A549 (cell line): ENCODE results near the gene RTN4RL1. TPM values are rescaled to one million over a fixed set of nuclear protein-coding genes. Genes with fewer than 3 reads are reported as not detected.

ENCODE experiments used
- ATAC-seq, 2 experiments: fragments of 200-7000 bp in 1 of 2; fragments of >200 bp in 1 of 2; cut with Nextera tagmentation in 1 of 2; cut with Tn5 transposase in 1 of 2; 3 replicates each; pipeline versions ENCODE4 v1.8.0 to v1.9.1; 2018 to 2020; ENCODE audit warnings: mild to moderate bottlenecking in 1 of 2, moderate library complexity in 1 of 2
- CTCF ChIA-PET: fragments of 300-600 bp; sonication (Branson Sonifier 250); formaldehyde crosslinking; extraction: SDS; loops from one replicate; lab custom pipeline; 2021; ENCODE audit warnings: antibody characterized with exemption, inconsistent platforms; lab: Yijun Ruan, JAX
- POLR2A ChIA-PET: fragments of 350-600 bp; formaldehyde crosslinking; extraction: SDS; loops from one replicate; lab custom pipeline; 2021; ENCODE audit warnings: antibody characterized with exemption, inconsistent platforms; lab: Yijun Ruan, JAX
- DNase-seq, 2 experiments: peaks; one replicate each; pipeline versions ENCODE4 v3.0.0 to v3.0.0-alpha.2; 2011 to 2016; ENCODE audit warnings: low read depth in 1 of 2, low spot score in 1 of 2
- FAIRE-seq: peaks from 2 replicates; lab custom pipeline; 2011; peaks lifted over from hg19 to GRCh38; lab: Jason Lieb, UNC
- H3K27ac ChIP-seq, 2 experiments: fragments of >200 bp; sonication (Bioruptor Twin); formaldehyde crosslinking; 3 replicates each; pipeline ENCODE4 v1.5.1; 2016 to 2017
- H3K4me1 ChIP-seq: fragments of >200 bp; sonication (Bioruptor Twin); formaldehyde crosslinking; 3 replicates; pipeline ENCODE4 v1.6.1; 2016
- H3K4me2 ChIP-seq: fragments of >200 bp; sonication (Bioruptor Twin); formaldehyde crosslinking; 3 replicates; pipeline ENCODE4 v1.6.1; 2016
- H3K4me3 ChIP-seq: fragments of >200 bp; sonication (Bioruptor Twin); formaldehyde crosslinking; 3 replicates; pipeline ENCODE4 v1.5.1; 2016
- H3K9me3 ChIP-seq: fragments of >200 bp; sonication (Bioruptor Twin); formaldehyde crosslinking; 3 replicates; pipeline ENCODE4 v1.6.1; 2016
- BHLHE40 ChIP-seq: IDR thresholded peaks from 2 replicates; pipeline ENCODE4 v1.6.1; 2012; ENCODE audit warnings: low read depth, low read length, inconsistent platforms
- CBX8 ChIP-seq: fragments of 200-600 bp; sonication (generic); IDR thresholded peaks from 2 replicates; pipeline ENCODE4 v1.6.1; 2016
- CHD4 ChIP-seq: fragments of 200-600 bp; sonication (generic); IDR thresholded peaks from 2 replicates; pipeline ENCODE4 v1.6.1; 2016; ENCODE audit warnings: antibody characterized with exemption, mild to moderate bottlenecking, borderline replicate concordance
- ESRRA ChIP-seq: fragments of 150-350 bp; IDR thresholded peaks from 2 replicates; pipeline ENCODE4 v1.6.1; 2014; ENCODE audit warnings: mild to moderate bottlenecking, low read length, borderline replicate concordance
- FOSB ChIP-seq: fragments of 250-450 bp; sonication (Bioruptor Pico); IDR thresholded peaks from 2 replicates; pipeline ENCODE4 v1.5.0; 2020; ENCODE audit warnings: mild to moderate bottlenecking, moderate library complexity
- HOXA7 ChIP-seq: fragments of 250-450 bp; sonication (Bioruptor Pico); IDR thresholded peaks from 2 replicates; pipeline ENCODE4 v1.5.0; 2020; ENCODE audit warnings: mild to moderate bottlenecking, moderate library complexity
- KDM5A ChIP-seq: fragments of 200-600 bp; sonication (generic); IDR thresholded peaks from 2 replicates; pipeline ENCODE4 v1.6.1; 2016; ENCODE audit warnings: antibody characterized with exemption, mild to moderate bottlenecking
- NR3C1 ChIP-seq: fragments of >200 bp; sonication (Bioruptor Twin); formaldehyde crosslinking; IDR thresholded peaks from 3 replicates; pipeline ENCODE4 v1.6.1; 2017
- PHF8 ChIP-seq: fragments of 200-600 bp; sonication (generic); IDR thresholded peaks from 2 replicates; pipeline ENCODE4 v1.6.1; 2016; ENCODE audit warnings: low read depth, mild to moderate bottlenecking, antibody characterized with exemption, moderate library complexity, borderline replicate concordance
- SMC3 ChIP-seq: fragments of >200 bp; sonication (Bioruptor Twin); formaldehyde crosslinking; IDR thresholded peaks from 3 replicates; pipeline ENCODE4 v1.6.1; 2018; ENCODE audit warnings: inconsistent platforms
- SREBF2 ChIP-seq: fragments of 450-650 bp; IDR thresholded peaks from 2 replicates; pipeline ENCODE4 v1.6.1; 2014; ENCODE audit warnings: mild to moderate bottlenecking, moderate library complexity
- TP53 ChIP-seq: fragments of 250-450 bp; sonication (Bioruptor Pico); IDR thresholded peaks from 2 replicates; pipeline ENCODE4 v1.5.0; 2021; ENCODE audit warnings: mild to moderate bottlenecking, moderate library complexity
- ZC3H11A ChIP-seq: fragments of 450-650 bp; IDR thresholded peaks from 2 replicates; pipeline ENCODE4 v1.6.1; 2014; ENCODE audit warnings: antibody characterized with exemption, mild to moderate bottlenecking
- ZSCAN20 ChIP-seq: fragments of 250-450 bp; sonication (Bioruptor Pico); IDR thresholded peaks from 2 replicates; pipeline ENCODE4 v1.8.0; 2022; ENCODE audit warnings: mild to moderate bottlenecking, moderate library complexity
- WGBS: methylation state at CpG from one replicate; pipeline ENCODE4 v1.1.6; 2017; ENCODE audit errors: missing lambda C conversion rate; 5-methylcytosine and 5-hydroxymethylcytosine counted together
- polyA plus RNA-seq, 4 experiments: library from polyadenylated mRNA; depleted of rRNA in 3 of 4; stranded (reverse); fragments of >200 nt; fragmentation: RNase III in 1 of 4; extraction: RNeasy Plus Mini Kit Qiagen cat#74134 plus additional on column Dnase treatment in 1 of 4; gene quantifications; 2 replicates in 3 of 4; 3 replicates in 1 of 4; pipeline ENCODE4 v1.2.3, GENCODE V29; 2011 to 2017
- TF ChIP-seq, protein P1 (sequence below): fragments of >200 bp; sonication (Bioruptor Twin); formaldehyde crosslinking; IDR thresholded peaks from 2 replicates; pipeline ENCODE4 v1.6.1; 2016
- TF ChIP-seq, protein P2 (sequence below): fragments of 200-600 bp; sonication (generic); IDR thresholded peaks from 2 replicates; pipeline ENCODE4 v1.6.1; 2016; ENCODE audit warnings: antibody characterized with exemption, mild to moderate bottlenecking, moderate library complexity
- TF ChIP-seq, protein P3 (sequence below): fragments of 250-450 bp; sonication (Bioruptor Pico); IDR thresholded peaks from 2 replicates; pipeline ENCODE4 v1.5.0; 2020; ENCODE audit warnings: low read depth, mild to moderate bottlenecking, moderate library complexity
- TF ChIP-seq, protein P4 (sequence below): fragments of 250-450 bp; sonication (Bioruptor Pico); IDR thresholded peaks from 2 replicates; pipeline ENCODE4 v1.5.0; 2021; ENCODE audit warnings: mild to moderate bottlenecking, moderate library complexity, borderline replicate concordance

Gene RTN4RL1
- polyA plus RNA-seq, 2 of the 4 experiments (the other 2 are of a cell fraction): 0.39 to 1.5 TPM

DNA sequence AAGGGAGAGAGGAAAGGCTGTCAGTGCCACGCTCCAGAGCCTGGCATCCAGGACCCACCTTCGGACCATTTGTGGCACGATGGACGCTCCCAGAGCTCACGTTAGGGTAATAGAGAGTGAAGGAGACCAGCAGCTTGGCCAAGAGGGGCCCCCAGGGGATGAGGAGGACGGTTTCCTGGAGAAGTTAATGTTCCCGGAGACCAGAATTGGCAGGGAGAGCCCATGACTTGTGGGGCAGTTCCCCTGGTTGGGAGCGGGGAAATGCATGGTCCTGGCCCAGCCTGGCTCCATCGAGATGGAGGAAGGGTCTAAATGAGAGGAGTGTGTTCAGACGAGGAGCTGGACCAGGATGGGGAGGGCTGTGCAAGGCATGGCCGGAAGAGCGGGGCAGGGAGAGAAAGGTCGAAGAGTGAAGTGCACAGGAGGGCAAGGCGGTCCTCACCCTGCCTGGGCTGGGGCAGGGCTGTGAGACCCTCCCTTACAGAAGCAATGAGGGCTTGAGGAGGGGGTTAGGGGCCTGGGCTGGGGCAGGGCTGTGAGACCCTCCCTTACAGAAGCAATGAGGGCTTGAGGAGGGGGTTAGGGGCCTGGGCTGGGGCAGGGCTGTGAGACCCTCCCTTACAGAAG lies 26.9 kb upstream of the RTN4RL1 start:
- WGBS: 75% methylated on average over 14 of the region's 14 CpGs
- Histone ChIP-seq H3K4me1 (peaks cover 12% of the 10 kb centered on the region; the same call in 2 of the 3 replicates), H3K9me3 (no peaks in the 10 kb centered on the region), H3K27ac (no peak overlapping the region), H3K4me2 (no peak overlapping the region), H3K4me3 (no peak overlapping the region)
- CTCF ChIA-PET: interaction anchor here (0.6 to 2.0 kb wide), 10 partner anchors 8 to 330 kb away, joined by 3 to 28 read pairs (median 3); no protein-coding TSS in a partner anchor
- FAIRE-seq (no peak), ATAC-seq (no peak)
- POLR2A ChIA-PET: no interaction called here
- no peak for TF ChIP-seq TP53 (CRISPR knock-in tag)
- TF ChIP-seq NR3C1: no peak
- TF ChIP-seq, protein P1, sequence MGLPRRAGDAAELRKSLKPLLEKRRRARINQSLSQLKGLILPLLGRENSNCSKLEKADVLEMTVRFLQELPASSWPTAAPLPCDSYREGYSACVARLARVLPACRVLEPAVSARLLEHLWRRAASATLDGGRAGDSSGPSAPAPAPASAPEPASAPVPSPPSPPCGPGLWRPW: no peak
- no peak for TF ChIP-seq HOXA7 (CRISPR knock-in tag)
- TF ChIP-seq ZC3H11A: no peak
- TF ChIP-seq CBX8: no peak
- TF ChIP-seq SREBF2: no peak
- TF ChIP-seq CHD4: no peak
- no peak for TF ChIP-seq PHF8
- TF ChIP-seq, protein P2, sequence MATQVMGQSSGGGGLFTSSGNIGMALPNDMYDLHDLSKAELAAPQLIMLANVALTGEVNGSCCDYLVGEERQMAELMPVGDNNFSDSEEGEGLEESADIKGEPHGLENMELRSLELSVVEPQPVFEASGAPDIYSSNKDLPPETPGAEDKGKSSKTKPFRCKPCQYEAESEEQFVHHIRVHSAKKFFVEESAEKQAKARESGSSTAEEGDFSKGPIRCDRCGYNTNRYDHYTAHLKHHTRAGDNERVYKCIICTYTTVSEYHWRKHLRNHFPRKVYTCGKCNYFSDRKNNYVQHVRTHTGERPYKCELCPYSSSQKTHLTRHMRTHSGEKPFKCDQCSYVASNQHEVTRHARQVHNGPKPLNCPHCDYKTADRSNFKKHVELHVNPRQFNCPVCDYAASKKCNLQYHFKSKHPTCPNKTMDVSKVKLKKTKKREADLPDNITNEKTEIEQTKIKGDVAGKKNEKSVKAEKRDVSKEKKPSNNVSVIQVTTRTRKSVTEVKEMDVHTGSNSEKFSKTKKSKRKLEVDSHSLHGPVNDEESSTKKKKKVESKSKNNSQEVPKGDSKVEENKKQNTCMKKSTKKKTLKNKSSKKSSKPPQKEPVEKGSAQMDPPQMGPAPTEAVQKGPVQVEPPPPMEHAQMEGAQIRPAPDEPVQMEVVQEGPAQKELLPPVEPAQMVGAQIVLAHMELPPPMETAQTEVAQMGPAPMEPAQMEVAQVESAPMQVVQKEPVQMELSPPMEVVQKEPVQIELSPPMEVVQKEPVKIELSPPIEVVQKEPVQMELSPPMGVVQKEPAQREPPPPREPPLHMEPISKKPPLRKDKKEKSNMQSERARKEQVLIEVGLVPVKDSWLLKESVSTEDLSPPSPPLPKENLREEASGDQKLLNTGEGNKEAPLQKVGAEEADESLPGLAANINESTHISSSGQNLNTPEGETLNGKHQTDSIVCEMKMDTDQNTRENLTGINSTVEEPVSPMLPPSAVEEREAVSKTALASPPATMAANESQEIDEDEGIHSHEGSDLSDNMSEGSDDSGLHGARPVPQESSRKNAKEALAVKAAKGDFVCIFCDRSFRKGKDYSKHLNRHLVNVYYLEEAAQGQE: no peak
- TF ChIP-seq ESRRA: no peak
- TF ChIP-seq, protein P3, sequence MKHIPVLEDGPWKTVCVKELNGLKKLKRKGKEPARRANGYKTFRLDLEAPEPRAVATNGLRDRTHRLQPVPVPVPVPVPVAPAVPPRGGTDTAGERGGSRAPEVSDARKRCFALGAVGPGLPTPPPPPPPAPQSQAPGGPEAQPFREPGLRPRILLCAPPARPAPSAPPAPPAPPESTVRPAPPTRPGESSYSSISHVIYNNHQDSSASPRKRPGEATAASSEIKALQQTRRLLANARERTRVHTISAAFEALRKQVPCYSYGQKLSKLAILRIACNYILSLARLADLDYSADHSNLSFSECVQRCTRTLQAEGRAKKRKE (CRISPR knock-in tag): no peak
- TF ChIP-seq BHLHE40: no peak
- TF ChIP-seq, protein P4, sequence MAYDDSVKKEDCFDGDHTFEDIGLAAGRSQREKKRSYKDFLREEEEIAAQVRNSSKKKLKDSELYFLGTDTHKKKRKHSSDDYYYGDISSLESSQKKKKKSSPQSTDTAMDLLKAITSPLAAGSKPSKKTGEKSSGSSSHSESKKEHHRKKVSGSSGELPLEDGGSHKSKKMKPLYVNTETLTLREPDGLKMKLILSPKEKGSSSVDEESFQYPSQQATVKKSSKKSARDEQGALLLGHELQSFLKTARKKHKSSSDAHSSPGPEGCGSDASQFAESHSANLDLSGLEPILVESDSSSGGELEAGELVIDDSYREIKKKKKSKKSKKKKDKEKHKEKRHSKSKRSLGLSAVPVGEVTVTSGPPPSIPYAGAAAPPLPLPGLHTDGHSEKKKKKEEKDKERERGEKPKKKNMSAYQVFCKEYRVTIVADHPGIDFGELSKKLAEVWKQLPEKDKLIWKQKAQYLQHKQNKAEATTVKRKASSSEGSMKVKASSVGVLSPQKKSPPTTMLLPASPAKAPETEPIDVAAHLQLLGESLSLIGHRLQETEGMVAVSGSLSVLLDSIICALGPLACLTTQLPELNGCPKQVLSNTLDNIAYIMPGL (CRISPR knock-in tag): no peak
- TF ChIP-seq KDM5A: no peak
- no peak for TF ChIP-seq ZSCAN20
- no peak for TF ChIP-seq SMC3
- TF ChIP-seq FOSB (CRISPR knock-in tag): no peak
- TF ChIP-seq, all 56 proteins: peak for 0
- DNase-seq: no peak
